SK-N-MC (cell line): ENCODE data around the gene C8A.

Experiments used
- DNase-seq: peaks from one replicate; pipeline ENCODE4 v3.0.0-alpha.2; 2011; ENCODE audit warnings: low read depth, low spot score
- H3K27ac ChIP-seq: fragments of 200-600 bp; sonication (generic); 2 replicates; pipeline ENCODE4 v1.5.1; 2016; ENCODE audit warnings: mixed run types
- H3K36me3 ChIP-seq: fragments of 200-600 bp; sonication (generic); 2 replicates; pipeline ENCODE4 v1.6.1; 2017; ENCODE audit warnings: antibody characterized with exemption, low read length, mixed read lengths; ENCODE audit not compliant: insufficient read depth
- H3K4me3 ChIP-seq: fragments of 200-600 bp; sonication (generic); 2 replicates; pipeline ENCODE4 v1.5.1; 2016
- H3K9ac ChIP-seq: fragments of 200-600 bp; sonication (generic); 2 replicates; pipeline ENCODE4 v1.8.0; 2017; ENCODE audit warnings: mixed run types, mixed read lengths; ENCODE audit not compliant: insufficient read length
- H3K9me3 ChIP-seq: fragments of 200-600 bp; sonication (generic); 2 replicates; pipeline ENCODE4 v1.6.1; 2017; ENCODE audit warnings: low read depth, mild to moderate bottlenecking, antibody characterized with exemption, low read length, moderate library complexity, mixed read lengths
- EZH2 ChIP-seq: fragments of 200-600 bp; sonication (generic); IDR thresholded peaks from one replicate; pipeline ENCODE4 v1.6.1; 2017; ENCODE audit warnings: antibody characterized with exemption
- FOXP2 ChIP-seq: optimal IDR thresholded peaks from 2 replicates; pipeline ENCODE3; 2011; ENCODE audit warnings: mild to moderate bottlenecking, moderate library complexity; ENCODE audit not compliant: insufficient read depth; ENCODE audit errors: extremely low read length, control extremely low read depth
- POLR2AphosphoS5 ChIP-seq: IDR thresholded peaks from 2 replicates; pipeline ENCODE4 v1.6.1; 2012; ENCODE audit warnings: mild to moderate bottlenecking, low read depth, low read length, borderline replicate concordance

C8A gene

DNA sequence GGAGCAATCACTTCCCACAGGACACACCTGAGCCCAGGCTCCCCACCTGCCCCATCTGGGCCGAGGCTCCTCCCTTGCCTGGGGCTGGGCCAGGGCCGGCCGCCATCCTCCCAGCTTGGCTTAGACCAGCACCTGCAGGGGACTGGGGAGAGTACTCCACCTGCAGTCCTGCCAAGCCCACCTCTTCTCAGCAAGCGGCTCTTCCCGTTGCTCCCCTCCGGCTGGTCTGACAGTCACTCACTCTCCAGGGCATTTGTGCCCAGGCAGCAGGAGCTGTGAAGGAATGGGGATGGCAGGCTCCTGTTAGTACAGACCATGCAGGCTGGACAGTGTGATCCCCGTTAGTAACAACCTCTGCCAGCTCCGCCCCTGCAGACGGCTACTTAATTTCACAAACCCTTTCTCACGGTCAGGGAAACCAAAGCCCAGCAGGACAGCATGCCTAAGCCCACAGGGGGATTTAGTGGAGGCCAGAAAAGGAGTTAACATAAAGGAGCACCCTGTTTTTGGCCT is 35.2 kb upstream of the C8A start, which contains the start of gene FYB2:
TSS of gene FYB2 (minus strand) at position 18 of the 513 bp plus-strand sequence. CDS start 114 bp downstream, outside the sequence.
- TF ChIP-seq POLR2AphosphoS5 (no peak), FOXP2 (no peak), EZH2 (no peak)
- Histone ChIP-seq H3K9ac (no peak within 1 kb of the TSS), H3K9me3 (no peaks in the 10 kb centered on the region), H3K36me3 (no peaks in the 10 kb centered on the region), H3K4me3 (no peak within 1 kb of the TSS), H3K27ac (no peak within 1 kb of the TSS)
- DNase-seq: no peak

- no peak overlapping the region for H3K27ac ChIP-seq
- H3K36me3 ChIP-seq: no peaks in the 10 kb centered on the region
- H3K9me3 ChIP-seq: no peaks in the 10 kb centered on the region
- no peak overlapping the region for H3K9ac ChIP-seq
- TF ChIP-seq EZH2 (no peak), POLR2AphosphoS5 (no peak), FOXP2 (no peak)
- peak; percentile 22 for DNase-seq
- no peak overlapping the region for H3K4me3 ChIP-seq
These were observed 33.7 kb upstream of the C8A start for GRCh38 chr1:56820755-56821461.

- TF ChIP-seq EZH2 (no peak), POLR2AphosphoS5 (no peak), FOXP2 (no peak)
- DNase-seq: no peak
- H3K9me3 ChIP-seq: no peaks in the 10 kb centered on the region
- no peak overlapping the region for H3K9ac ChIP-seq
- no peak overlapping the region for H3K27ac ChIP-seq
- H3K4me3 ChIP-seq: no peak overlapping the region
- H3K36me3 ChIP-seq: no peaks in the 10 kb centered on the region
These were observed 33.2 kb upstream of the C8A start for GRCh38 chr1:56821462-56821797.

GRCh38 chr1:56824271-56824670 is 30.3 kb upstream of the C8A start:
- no peak overlapping the region for H3K9ac ChIP-seq
- H3K27ac ChIP-seq: no peak overlapping the region
- no peaks in the 10 kb centered on the region for H3K9me3 ChIP-seq
- no peak overlapping the region for H3K4me3 ChIP-seq
- no peak for DNase-seq
- H3K36me3 ChIP-seq: no peaks in the 10 kb centered on the region
- no peak for TF ChIP-seq FOXP2
- TF ChIP-seq EZH2: no peak
- no peak for TF ChIP-seq POLR2AphosphoS5

GRCh38 chr1:56824938-56825337 is 29.7 kb upstream of the C8A start:
- TF ChIP-seq POLR2AphosphoS5: no peak
- TF ChIP-seq EZH2: no peak
- TF ChIP-seq FOXP2: no peak
- no peaks in the 10 kb centered on the region for H3K9me3 ChIP-seq
- no peaks in the 10 kb centered on the region for H3K36me3 ChIP-seq
- no peak overlapping the region for H3K27ac ChIP-seq
- no peak overlapping the region for H3K4me3 ChIP-seq
- H3K9ac ChIP-seq: no peak overlapping the region
- DNase-seq: no peak

- no peak for DNase-seq
- Histone ChIP-seq H3K27ac (no peak overlapping the region), H3K9me3 (no peaks in the 10 kb centered on the region), H3K9ac (no peak overlapping the region), H3K36me3 (no peaks in the 10 kb centered on the region), H3K4me3 (no peak overlapping the region)
- no peak for TF ChIP-seq EZH2
- no peak for TF ChIP-seq FOXP2
- no peak for TF ChIP-seq POLR2AphosphoS5
These were observed 29.2 kb upstream of the C8A start for GRCh38 chr1:56825436-56825835.

DNA sequence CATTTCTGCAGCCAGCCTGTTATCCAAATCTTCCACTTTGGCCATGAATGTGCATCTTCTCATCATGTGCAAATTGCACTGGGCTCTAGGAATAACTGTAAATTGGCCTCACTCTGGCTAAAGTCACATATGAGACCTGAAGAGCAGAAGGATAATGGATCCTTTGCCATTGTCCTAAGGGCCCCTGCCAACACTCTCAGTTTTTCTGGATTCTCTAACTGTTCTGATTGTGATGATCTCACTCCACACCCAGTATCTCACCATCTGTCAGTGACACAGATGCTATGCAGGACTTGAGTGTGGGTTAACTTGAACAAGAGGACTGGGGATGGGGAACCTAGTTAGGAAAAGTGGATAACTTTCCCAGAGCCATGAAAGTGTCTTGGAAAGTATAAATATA is 26.9 kb upstream of the C8A start:
- no peaks in the 10 kb centered on the region for H3K9me3 ChIP-seq
- no peak for DNase-seq
- no peak overlapping the region for H3K4me3 ChIP-seq
- TF ChIP-seq EZH2 (no peak), POLR2AphosphoS5 (no peak), FOXP2 (no peak)
- H3K27ac ChIP-seq: no peak overlapping the region
- no peak overlapping the region for H3K9ac ChIP-seq
- H3K36me3 ChIP-seq: no peaks in the 10 kb centered on the region

DNA sequence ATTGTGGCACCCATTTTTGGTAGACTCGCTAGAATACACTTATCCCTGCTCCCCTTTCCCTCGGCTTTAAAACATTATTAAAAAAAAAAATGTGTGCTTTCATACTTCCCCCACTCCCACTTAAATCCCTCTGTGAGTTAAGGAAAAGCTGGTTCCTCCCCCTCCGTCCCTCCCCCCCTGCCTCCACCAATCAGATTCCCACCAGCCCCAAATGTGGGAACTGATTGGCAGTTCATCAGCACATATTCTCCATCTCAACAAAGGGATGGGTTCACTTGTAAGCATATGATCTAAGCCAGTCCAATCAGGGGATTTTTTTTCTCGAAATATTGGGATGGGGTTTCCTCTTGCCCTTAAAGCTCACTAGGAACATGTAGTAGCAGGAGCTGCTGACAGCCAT is 24.5 kb upstream of the C8A start:
- H3K9me3 ChIP-seq: no peaks in the 10 kb centered on the region
- H3K9ac ChIP-seq: no peak overlapping the region
- H3K4me3 ChIP-seq: no peak overlapping the region
- H3K36me3 ChIP-seq: no peaks in the 10 kb centered on the region
- TF ChIP-seq EZH2 (no peak), POLR2AphosphoS5 (no peak), FOXP2 (no peak)
- DNase-seq: no peak
- no peak overlapping the region for H3K27ac ChIP-seq
